ENCODE data around the gene DOCK7. TPM values are rescaled to one million over a fixed set of nuclear protein-coding genes. Genes with fewer than 3 reads are reported as not detected.

DOCK7 gene
- total and polyA plus RNA-seq, 2 of the 13 experiments (the other 11 are each of a cell fraction or from before 2014, with no cell fraction given): 45.7 to 67.2 TPM

GRCh38 chr1:62541048-62541447 is 147.1 kb downstream of the DOCK7 start:
- ATAC-seq (no peak), DNase-seq (ENCODE audit: low spot score) (no peak), FAIRE-seq (no peak)
- no TSS peak for BruUV-seq (replicated peaks)
- Histone ChIP-seq H3K27me3 (ENCODE audit: control insufficient read depth in 1 of 2, insufficient read depth in 2 of 2, low read length in 2 of 2) (no peaks in the 10 kb centered on the region), H3K9me3 (ENCODE audit: low read length) (no peaks in the 10 kb centered on the region), H3K9ac (ENCODE audit: insufficient read depth, low read depth, low read length) (no peak overlapping the region), H4K20me1 (ENCODE audit: insufficient read depth, low read length) (no peaks in the 10 kb centered on the region), H3K36me3 (replicated peaks in 1 of 2; ENCODE audit: control insufficient read depth in 1 of 2, insufficient read depth in 2 of 2, low read length in 2 of 2) (peaks cover 5 to 45% of the 10 kb centered on the region in 2 experiments), H3K4me1 (ENCODE audit: insufficient read depth, low read length) (no peaks in the 10 kb centered on the region), H3K4me2 (ENCODE audit: low read depth, low read length) (no peak overlapping the region), H3K4me3 (replicated peaks in 1 of 3; ENCODE audit: insufficient read depth in 1 of 3, low read depth in 2 of 3, low read length in 3 of 3) (no peak overlapping the region), H3K27ac (ENCODE audit: extremely low read length, insufficient read depth, low read length) (no peak overlapping the region), H3K79me2 (ENCODE audit: insufficient read depth, low read length) (no peaks in the 10 kb centered on the region), H2AFZ (ENCODE audit: low read length) (no peak overlapping the region)
- intact Hi-C loops (cut with micrococcal nuclease; ENCODE audit: unreplicated experiment): no loop called here
- in situ Hi-C loops (cut with HindIII; ENCODE audit: extremely low pct_ligation_motif_present, low pct_unique_long_range_greater_than_20kb): no loop called here
- 50% methylated on average over 2 of the region's 2 CpGs for WGBS (ENCODE audit: low lambda C conversion rate)
- TF ChIP-seq PHF21A (CRISPR knock-in tag; IDR thresholded peaks at IDR 0.05): no peak
- no peak for TF ChIP-seq ZNF550 (CRISPR knock-in tag; IDR thresholded peaks at IDR 0.05; ENCODE audit: borderline replicate concordance)
- TF ChIP-seq ZNF414 (CRISPR knock-in tag; IDR thresholded peaks at IDR 0.05): no peak
- TF ChIP-seq BCL6 (CRISPR knock-in tag; IDR thresholded peaks at IDR 0.05): no peak
- no peak for TF ChIP-seq ZBTB7B (CRISPR knock-in tag; IDR thresholded peaks at IDR 0.05)
- no peak for TF ChIP-seq ATF1 (CRISPR knock-in tag; IDR thresholded peaks at IDR 0.05)
- TF ChIP-seq USF2 (IDR thresholded peaks at IDR 0.05; ENCODE audit: low read depth, low read length): no peak
- no peak for TF ChIP-seq USF2 (CRISPR knock-in tag; IDR thresholded peaks at IDR 0.05; ENCODE audit: borderline replicate concordance)
- no peak for TF ChIP-seq ZNF646 (CRISPR knock-in tag; IDR thresholded peaks at IDR 0.05)
- no peak for TF ChIP-seq ZNF569 (CRISPR knock-in tag; IDR thresholded peaks at IDR 0.05; ENCODE audit: borderline replicate concordance)
- TF ChIP-seq SNAPC5 (CRISPR knock-in tag; IDR thresholded peaks at IDR 0.05; ENCODE audit: borderline replicate concordance): no peak
- POLR2A ChIA-PET: no interaction called here
- CTCF ChIA-PET (ENCODE audit: low intra/inter-chr PET ratio, low total read pairs): no interaction called here

All from HepG2 (cell line).